C4-2B (cell line): ENCODE results near the gene NOL12.

Source experiments
- CTCF ChIP-seq: fragments of 450-650 bp; conservative IDR thresholded peaks from 2 replicates; pipeline ENCODE4 v1.5.1; 2017; ENCODE audit warnings: mild to moderate bottlenecking
- ZFX ChIP-seq: fragments of 450-650 bp; IDR thresholded peaks from 2 replicates; pipeline ENCODE4 v1.6.1; 2017

GRCh38 chr22:37690407-37690806 is 4.3 kb downstream of the NOL12 start:
- TF ChIP-seq CTCF (no peak), ZFX (no peak)
